ENCODE results near the gene LHPP.
"Not testable (repeated sequence)": the region's sequence is repeated elsewhere in the genome, so short reads cannot be mapped to it uniquely, and the experiment has no call there.

The LHPP gene

GRCh38 chr10:124570646-124571045 is 109.0 kb downstream of the LHPP start:
- no peak for DNase-seq (ENCODE audit: low read depth in 2 of 2)

- no peak for DNase-seq (ENCODE audit: low read depth in 2 of 2)
These were observed 111.1 kb downstream of the LHPP start for GRCh38 chr10:124572751-124573150.

- no peak for DNase-seq (ENCODE audit: low read depth in 2 of 2)
These were observed 112.3 kb downstream of the LHPP start for GRCh38 chr10:124573726-124574455.

- DNase-seq (ENCODE audit: low read depth in 2 of 2), result no peak
These were observed 112.9 kb downstream of the LHPP start for GRCh38 chr10:124574456-124575070.

GRCh38 chr10:124575107-124576035 is 113.7 kb downstream of the LHPP start:
- no peak for DNase-seq (ENCODE audit: low read depth in 2 of 2)

GRCh38 chr10:124576526-124577420 is 115.2 kb downstream of the LHPP start:
- DNase-seq (ENCODE audit: low read depth in 2 of 2), result no peak

- no peak for DNase-seq (ENCODE audit: low read depth in 2 of 2)
These were observed 116.0 kb downstream of the LHPP start for GRCh38 chr10:124577651-124578050.

GRCh38 chr10:124578231-124579010 is 116.8 kb downstream of the LHPP start:
- no peak for DNase-seq (ENCODE audit: low read depth in 2 of 2)

- no peak for DNase-seq (ENCODE audit: low read depth in 2 of 2)
These were observed 117.4 kb downstream of the LHPP start for GRCh38 chr10:124579011-124579399.

- DNase-seq (ENCODE audit: low read depth in 2 of 2), result no peak
These were observed 124.5 kb downstream of the LHPP start for GRCh38 chr10:124586142-124586541.

GRCh38 chr10:124587811-124588211 is 126.2 kb downstream of the LHPP start:
- DNase-seq (ENCODE audit: low read depth in 2 of 2), result no peak

GRCh38 chr10:124588341-124588735 is 126.7 kb downstream of the LHPP start:
- not testable (repeated sequence) for DNase-seq (ENCODE audit: low read depth in 2 of 2)

- no peak for DNase-seq (ENCODE audit: low read depth in 2 of 2)
These were observed 127.3 kb downstream of the LHPP start for GRCh38 chr10:124588736-124589490.

GRCh38 chr10:124589491-124590041 is 127.9 kb downstream of the LHPP start:
- no peak for DNase-seq (ENCODE audit: low read depth in 2 of 2)

- DNase-seq (ENCODE audit: low read depth in 2 of 2), result no peak
These were observed 128.8 kb downstream of the LHPP start for GRCh38 chr10:124590216-124591122.

- no peak for DNase-seq (ENCODE audit: low read depth in 2 of 2)
These were observed 129.5 kb downstream of the LHPP start for GRCh38 chr10:124591123-124591495.

- no peak for DNase-seq (ENCODE audit: low read depth in 2 of 2)
These were observed 130.5 kb downstream of the LHPP start for GRCh38 chr10:124592101-124592500.

GRCh38 chr10:124592736-124593430 is 131.3 kb downstream of the LHPP start:
- DNase-seq (ENCODE audit: low read depth in 2 of 2), result no peak
